ENCODE measurements around the gene SEC23IP.

SEC23IP gene

GRCh38 chr10:119945805-119946204, 53.3 kb downstream of the SEC23IP start:
- no peak for DNase-seq

- no peak for DNase-seq
Observed at GRCh38 chr10:119947300-119947699, 54.8 kb downstream of the SEC23IP start.

DNA sequence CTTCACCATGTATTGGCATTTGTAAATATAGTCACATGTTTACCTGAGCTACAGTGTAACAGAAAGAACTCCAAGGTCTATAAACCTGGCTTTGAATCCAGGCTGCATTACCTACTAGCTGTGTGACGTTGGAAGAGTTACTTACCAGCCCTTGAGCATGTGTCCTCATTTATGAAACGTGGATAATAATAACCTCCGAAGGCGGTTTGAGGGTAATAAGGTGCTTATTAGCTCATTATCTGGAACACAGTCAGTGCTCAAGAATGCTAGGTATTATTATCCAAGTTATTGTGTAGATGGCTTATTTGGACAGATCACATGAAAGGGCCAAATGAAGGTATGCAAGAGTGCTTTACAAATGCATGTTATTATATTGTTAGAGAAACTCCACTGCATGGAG, 64.9 kb downstream of the SEC23IP start:
- DNase-seq: no peak

DNA sequence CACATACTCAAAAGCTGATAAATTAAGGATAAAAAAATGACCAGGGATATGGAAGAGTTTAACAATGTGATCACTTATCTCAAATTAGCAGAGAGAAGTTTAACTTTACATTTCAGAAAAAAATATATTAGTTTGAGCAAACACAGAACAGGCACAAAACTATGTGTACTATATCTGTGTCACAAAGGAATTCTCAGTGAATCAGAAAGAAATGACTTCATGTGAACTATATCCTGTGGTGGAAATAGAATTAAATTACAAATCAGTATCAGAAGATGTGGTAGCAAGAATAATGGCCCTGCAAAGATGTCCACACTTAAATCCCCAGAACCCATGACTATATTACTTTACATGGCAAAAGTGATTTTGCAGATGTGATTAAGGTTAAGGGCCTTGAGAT, 70.3 kb downstream of the SEC23IP start:
- DNase-seq: no peak

GRCh38 chr10:119967066-119967465, 74.5 kb downstream of the SEC23IP start:
- DNase-seq: no peak

DNA sequence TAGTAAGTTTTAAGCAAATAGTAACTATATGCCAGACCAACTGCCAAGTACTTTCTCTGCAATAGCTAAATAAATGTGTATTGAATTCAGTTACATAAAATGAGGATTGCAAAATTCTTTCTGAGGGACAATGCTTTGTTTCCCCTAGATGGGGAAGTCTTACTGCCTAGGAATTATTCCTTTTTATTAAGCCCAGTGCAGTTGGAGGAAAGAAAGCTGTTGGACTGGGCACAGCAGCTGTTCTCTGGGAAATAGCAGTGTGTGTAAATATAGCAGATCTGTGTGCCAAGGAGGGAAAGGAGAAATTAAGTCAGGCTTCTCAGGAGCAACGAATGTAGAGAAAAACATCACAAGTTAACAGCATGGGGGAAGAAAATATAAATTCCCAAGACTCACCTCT, 77.1 kb downstream of the SEC23IP start:
- no peak for DNase-seq

DNA sequence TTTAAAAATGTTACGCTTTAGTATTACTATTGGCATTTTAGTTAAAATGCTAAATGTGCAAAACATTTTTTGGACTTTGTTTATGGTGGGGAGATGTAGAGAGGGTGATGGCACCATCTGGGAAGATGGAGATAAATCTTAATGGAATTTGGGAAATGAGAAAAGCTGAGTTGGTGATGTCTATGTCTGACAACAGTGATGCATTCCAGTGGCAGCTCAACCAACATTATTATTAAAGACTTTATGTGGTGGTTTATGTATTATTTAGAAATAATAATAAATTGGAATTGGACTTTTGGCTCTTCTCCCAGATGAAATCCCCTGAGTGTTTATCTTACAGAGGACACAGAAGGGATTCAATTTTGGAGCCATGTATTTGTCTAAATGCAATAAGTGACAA, 77.6 kb downstream of the SEC23IP start:
- DNase-seq: no peak

DNA sequence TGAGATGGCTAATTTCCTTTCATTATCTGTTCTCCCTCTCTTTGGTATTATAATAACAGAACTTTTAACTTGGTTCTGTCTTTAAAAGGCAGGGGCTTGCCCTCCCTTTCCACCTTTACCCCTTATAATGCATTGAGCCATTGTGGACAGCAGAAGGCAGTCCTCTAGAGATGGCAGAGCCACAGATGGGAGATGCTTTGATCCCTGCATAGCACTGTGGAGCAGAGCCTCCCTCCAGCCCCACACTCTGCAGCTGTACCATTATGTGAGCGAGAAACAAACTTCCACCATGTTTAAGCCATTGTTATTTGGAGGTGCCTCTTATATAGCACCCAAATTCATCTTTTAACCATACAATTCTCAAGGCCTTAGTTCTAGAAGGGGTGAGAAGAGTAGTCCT, 78.4 kb downstream of the SEC23IP start:
- no peak for DNase-seq

GRCh38 chr10:119973281-119973680, 80.8 kb downstream of the SEC23IP start:
- DNase-seq: no peak

DNA sequence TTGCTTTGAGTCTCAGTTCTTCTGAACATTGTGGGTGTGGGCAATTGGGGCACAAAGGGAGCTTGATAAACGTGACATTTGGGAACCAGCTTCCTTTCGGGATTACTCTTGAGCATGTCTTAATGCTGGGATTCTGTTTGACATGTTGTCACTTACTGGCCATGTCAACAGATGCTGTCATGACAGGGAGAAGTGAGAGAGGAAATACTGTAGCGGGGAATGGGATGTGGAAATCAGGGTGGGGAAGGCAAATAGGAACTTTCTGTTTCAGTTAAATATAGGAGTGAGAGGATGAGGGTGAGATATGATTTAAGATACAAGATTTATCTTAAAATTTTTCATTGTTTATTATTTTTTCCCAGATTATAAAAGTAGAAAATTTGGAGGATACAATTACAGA, 83.9 kb downstream of the SEC23IP start:
- DNase-seq: no peak

DNA sequence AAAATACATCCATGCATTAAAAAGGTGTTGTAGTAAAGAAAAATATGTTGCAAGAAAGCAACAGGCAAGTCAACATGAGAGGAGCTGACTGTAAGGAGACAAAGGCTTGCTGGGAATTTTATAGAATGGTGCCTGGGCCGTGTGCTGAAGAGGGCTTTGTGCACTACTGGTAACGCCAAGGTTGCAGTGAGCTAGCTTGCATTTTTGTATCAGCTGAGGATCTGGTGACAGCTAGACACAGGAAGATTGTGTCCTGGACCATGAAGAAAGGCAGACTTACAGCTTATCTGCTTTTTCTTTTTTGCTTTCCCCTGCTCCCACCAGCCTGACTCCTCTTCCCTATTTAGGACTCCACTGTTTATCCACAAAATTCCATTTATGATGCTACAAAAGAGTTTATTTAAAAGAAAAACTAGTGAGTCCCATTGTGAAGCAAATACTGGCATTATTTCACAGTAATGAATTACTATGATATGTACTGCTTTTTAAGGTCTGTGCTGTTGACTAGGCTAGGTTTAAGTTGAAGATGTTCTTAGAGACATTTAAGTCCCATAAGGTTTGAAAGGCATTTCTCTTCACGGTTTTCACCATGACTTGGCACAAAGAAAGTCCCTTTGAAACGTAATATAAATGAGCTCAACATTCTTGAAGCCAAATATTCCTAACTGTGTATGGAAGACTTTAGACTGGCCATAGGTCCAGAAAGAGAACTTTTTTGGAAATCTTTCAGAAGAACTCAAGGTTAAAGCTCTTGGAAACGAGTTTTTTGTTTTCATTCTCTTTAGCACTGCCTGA, 88.6 kb downstream of the SEC23IP start:
- DNase-seq: no peak

GRCh38 chr10:119981826-119982225, 89.3 kb downstream of the SEC23IP start:
- no peak for DNase-seq

GRCh38 chr10:119988333-119988732, 95.8 kb downstream of the SEC23IP start:
- DNase-seq: no peak

- DNase-seq: no peak
Observed at GRCh38 chr10:119989966-119990365, 97.4 kb downstream of the SEC23IP start.

- no peak for DNase-seq
Observed at GRCh38 chr10:119991066-119991465, 98.5 kb downstream of the SEC23IP start.

GRCh38 chr10:119991816-119992215, 99.3 kb downstream of the SEC23IP start:
- no peak for DNase-seq
